Lung (tissue), 12 donors: ENCODE results near the gene EXOC6B. TPM values are rescaled to one million over a fixed set of nuclear protein-coding genes. Genes with fewer than 3 reads are reported as not detected.
A peak's percentile ranks its signal among the peaks of the same experiment; 100 is the strongest.

Experiments used
- ATAC-seq: fragments of 200-7000 bp; cut with Tn5 transposase; one replicate; pipeline ENCODE4 v1.9.1; 2020; ENCODE audit warnings: moderate number of reproducible peaks; ENCODE audit not compliant: insufficient read depth, low FRiP score
- DNase-seq, 3 donors: peaks; one replicate each; pipeline ENCODE4 v3.0.0-alpha.2; 2013 to 2017
- H3K27ac ChIP-seq, 2 donors: one replicate each; pipeline ENCODE4 v1.5.1; 2013; ENCODE audit warnings: mild to moderate bottlenecking in 2 of 2, moderate library complexity in 2 of 2, control low read depth in 1 of 2, inconsistent platforms in 1 of 2, low read depth in 1 of 2, low read length in 1 of 2
- H3K27me3 ChIP-seq, 3 donors: one replicate each; pipeline ENCODE4 v1.5.1; 2013; ENCODE audit warnings: low read length in 2 of 3; ENCODE audit not compliant: control insufficient read depth in 3 of 3, insufficient read depth in 3 of 3
- H3K36me3 ChIP-seq, 4 donors: one replicate each; pipeline ENCODE4 v1.5.1; 2013; ENCODE audit warnings: low read length in 4 of 4, mild to moderate bottlenecking in 1 of 4, moderate library complexity in 1 of 4; ENCODE audit not compliant: control insufficient read depth in 4 of 4, insufficient read depth in 4 of 4
- H3K4me1 ChIP-seq, 5 donors: one replicate each; pipeline ENCODE4 v1.5.1; 2013; ENCODE audit warnings: low read length in 5 of 5, mild to moderate bottlenecking in 2 of 5, moderate library complexity in 1 of 5; ENCODE audit not compliant: control insufficient read depth in 5 of 5, insufficient read depth in 5 of 5
- H3K4me3 ChIP-seq: one replicate; pipeline ENCODE4 v1.5.1; 2013; ENCODE audit warnings: mild to moderate bottlenecking, control low read depth, moderate library complexity
- H3K9ac ChIP-seq, 2 donors: one replicate each; pipeline ENCODE4 v1.5.1; 2013; ENCODE audit warnings: low read length in 2 of 2, control low read depth in 1 of 2; ENCODE audit not compliant: insufficient read depth in 1 of 2
- H3K9me3 ChIP-seq, 4 donors: one replicate each; pipeline ENCODE4 v1.5.1; 2013; ENCODE audit warnings: low read length in 3 of 4, mild to moderate bottlenecking in 1 of 4, moderate library complexity in 1 of 4; ENCODE audit not compliant: control insufficient read depth in 4 of 4, insufficient read depth in 3 of 4
- WGBS, 2 donors: extraction: QIAGEN DNeasy Blood & Tissue Kit; methylation state at CpG; one replicate each; pipeline ENCODE4 v1.1.7; 2013; 5-methylcytosine and 5-hydroxymethylcytosine counted together
- polyA plus RNA-seq, 2 donors: library from polyadenylated mRNA; stranded (reverse); fragments of 200-250 nt; gene quantifications; one replicate each; pipeline ENCODE4 v1.2.1, GENCODE V29; 2013
- total RNA-seq, 2 donors: library from RNA; depleted of rRNA in 1 of 2; stranded (reverse); fragments of >200 nt in 1 of 2; gene quantifications; one replicate each; pipeline ENCODE4 v1.2.1, GENCODE V29; 2014 to 2021
- TF ChIP-seq, protein P1 (sequence below): IDR thresholded peaks from 2 replicates; pipeline ENCODE4 v1.5.1; 2012; ENCODE audit warnings: mild to moderate bottlenecking; ENCODE audit errors: control extremely low read depth, extremely low read depth
- donor health status: control.
- donor health status: control.
- donor health status: Bipolar disorder and iron deficiency.
- donor health status: healthy.
- donor health status: DM: yes; HTN: yes; CAD: no.

Gene EXOC6B
- total and polyA plus RNA-seq, 4 donors: 3.3 to 46.0 (median 12.7) TPM

DNA sequence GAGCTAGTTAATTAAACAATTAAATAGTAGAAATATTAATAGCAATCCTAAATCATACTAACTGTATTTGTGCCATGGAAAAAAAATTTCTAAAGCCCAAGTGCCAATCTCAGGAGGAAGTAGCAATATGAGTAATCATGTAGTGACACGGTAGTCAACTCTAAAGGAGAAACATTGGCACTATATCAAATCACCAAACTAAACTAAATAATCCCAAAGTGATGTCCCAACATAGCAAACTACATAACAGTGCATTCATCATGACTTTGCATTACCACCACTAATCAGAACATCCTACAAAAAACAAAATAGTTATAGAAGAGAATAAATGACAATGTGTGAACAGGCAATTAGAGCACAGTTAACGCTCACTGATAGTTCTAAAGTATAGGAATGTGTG, 195.1 kb downstream of the EXOC6B start:
- Histone ChIP-seq H3K4me3 (no peak overlapping the region), H3K27me3 (no peaks in the 10 kb centered on the region), H3K27ac (no peak overlapping the region), H3K9ac (no peak overlapping the region), H3K9me3 (no peaks in the 10 kb centered on the region), H3K4me1 (peaks cover 0 to 20% (median 2%) of the 10 kb centered on the region in 5 donors), H3K36me3 (peaks cover 0 to 1% (median 0%) of the 10 kb centered on the region in 4 donors)
- DNase-seq: no peak
- 72 to 77% methylated on average over 2 of the region's 2 CpGs for WGBS, 2 donors
- no peak for ATAC-seq
- TF ChIP-seq, protein P1, sequence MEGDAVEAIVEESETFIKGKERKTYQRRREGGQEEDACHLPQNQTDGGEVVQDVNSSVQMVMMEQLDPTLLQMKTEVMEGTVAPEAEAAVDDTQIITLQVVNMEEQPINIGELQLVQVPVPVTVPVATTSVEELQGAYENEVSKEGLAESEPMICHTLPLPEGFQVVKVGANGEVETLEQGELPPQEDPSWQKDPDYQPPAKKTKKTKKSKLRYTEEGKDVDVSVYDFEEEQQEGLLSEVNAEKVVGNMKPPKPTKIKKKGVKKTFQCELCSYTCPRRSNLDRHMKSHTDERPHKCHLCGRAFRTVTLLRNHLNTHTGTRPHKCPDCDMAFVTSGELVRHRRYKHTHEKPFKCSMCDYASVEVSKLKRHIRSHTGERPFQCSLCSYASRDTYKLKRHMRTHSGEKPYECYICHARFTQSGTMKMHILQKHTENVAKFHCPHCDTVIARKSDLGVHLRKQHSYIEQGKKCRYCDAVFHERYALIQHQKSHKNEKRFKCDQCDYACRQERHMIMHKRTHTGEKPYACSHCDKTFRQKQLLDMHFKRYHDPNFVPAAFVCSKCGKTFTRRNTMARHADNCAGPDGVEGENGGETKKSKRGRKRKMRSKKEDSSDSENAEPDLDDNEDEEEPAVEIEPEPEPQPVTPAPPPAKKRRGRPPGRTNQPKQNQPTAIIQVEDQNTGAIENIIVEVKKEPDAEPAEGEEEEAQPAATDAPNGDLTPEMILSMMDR: no peak

DNA sequence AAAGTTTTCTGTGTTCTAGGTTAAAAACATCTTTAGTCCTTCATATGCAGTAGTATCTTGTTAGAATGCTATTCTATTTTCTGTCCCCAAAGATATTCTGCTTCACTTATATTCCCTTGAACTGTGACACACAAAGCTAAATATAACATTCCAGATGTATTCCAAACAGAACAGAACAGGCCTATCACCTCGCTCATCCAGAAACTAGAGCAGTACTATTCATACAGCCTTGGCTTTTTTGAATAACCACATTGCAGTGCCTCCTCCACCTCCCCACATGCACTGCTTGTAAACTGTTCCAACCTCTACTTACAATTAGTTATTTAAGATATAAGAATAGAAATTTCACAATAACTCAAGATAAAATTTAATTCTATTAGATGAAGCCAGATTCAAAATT, 196.8 kb downstream of the EXOC6B start:
- WGBS, 2 donors: 91 to 93% methylated on average over 1 of the region's 1 CpG
- DNase-seq: no peak
- ATAC-seq: no peak
- Histone ChIP-seq H3K36me3 (peaks cover 0 to 1% (median 0%) of the 10 kb centered on the region in 4 donors), H3K27ac (no peak overlapping the region), H3K4me3 (no peak overlapping the region), H3K9ac (no peak overlapping the region), H3K27me3 (no peaks in the 10 kb centered on the region), H3K4me1 (peaks cover 0 to 22% (median 2%) of the 10 kb centered on the region in 5 donors), H3K9me3 (no peaks in the 10 kb centered on the region)
- TF ChIP-seq, protein P1: no peak

DNA sequence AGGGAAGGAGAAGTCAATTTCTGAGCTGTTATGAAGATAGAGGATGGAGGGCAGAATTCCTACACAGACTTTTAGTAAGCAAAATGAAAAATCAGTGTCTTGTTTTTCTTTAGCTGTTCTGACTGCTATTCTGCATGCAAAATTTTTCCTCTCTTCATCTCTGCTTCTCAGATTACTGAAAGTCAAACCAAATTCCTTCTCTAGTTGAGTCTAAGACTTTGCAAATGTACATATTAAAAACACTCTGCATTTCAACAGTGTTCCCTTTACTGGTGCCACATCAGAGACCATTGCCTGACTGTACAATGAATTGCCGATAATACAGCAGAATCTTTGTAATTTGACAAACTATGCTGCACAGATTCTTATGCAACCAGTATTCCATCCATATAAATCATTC, 198.8 kb downstream of the EXOC6B start:
- Histone ChIP-seq H3K27ac (no peak overlapping the region), H3K4me1 (peaks cover 0 to 22% (median 2%) of the 10 kb centered on the region in 5 donors), H3K27me3 (no peaks in the 10 kb centered on the region), H3K4me3 (no peak overlapping the region), H3K9me3 (no peaks in the 10 kb centered on the region), H3K9ac (no peak overlapping the region), H3K36me3 (peaks cover 0 to 1% (median 0%) of the 10 kb centered on the region in 4 donors)
- no peak for ATAC-seq
- WGBS, 2 donors: 98 to 100% methylated on average over 1 of the region's 1 CpG
- peak in 2 of 3 donors; percentile 18 to 21 for DNase-seq
- TF ChIP-seq, protein P1: no peak

DNA sequence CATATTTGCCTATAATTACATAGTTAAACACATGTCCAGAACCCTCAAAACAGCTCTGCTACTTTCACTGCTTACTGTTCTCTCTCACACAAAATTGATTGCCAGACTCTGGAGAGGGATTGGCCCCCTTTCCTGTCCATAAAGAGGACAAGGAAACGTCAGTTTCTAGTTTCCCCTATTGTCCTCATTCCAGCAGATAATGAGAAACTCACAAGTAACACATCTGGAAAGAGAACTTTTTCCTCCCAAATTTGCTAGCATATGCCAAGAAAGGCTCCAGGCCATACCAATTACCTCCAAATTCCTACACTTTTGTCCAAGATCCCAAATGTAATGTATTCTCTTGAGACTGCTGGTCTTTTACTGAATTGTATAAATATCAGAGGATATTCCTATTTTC, 200.5 kb downstream of the EXOC6B start:
- 46 to 57% methylated on average over 1 of the region's 1 CpG for WGBS, 2 donors
- Histone ChIP-seq H3K4me1 (peaks cover 0 to 21% (median 2%) of the 10 kb centered on the region in 5 donors), H3K36me3 (no peaks in the 10 kb centered on the region), H3K9ac (no peak overlapping the region), H3K4me3 (no peak overlapping the region), H3K27ac (no peak overlapping the region), H3K9me3 (no peaks in the 10 kb centered on the region), H3K27me3 (no peaks in the 10 kb centered on the region)
- DNase-seq (peak in 2 of 3 donors; percentile 22 to 59), ATAC-seq (no peak)
- TF ChIP-seq, protein P1: no peak
